DOHH2 (cell line): ENCODE data around the gene MYZAP.

Experiments used
- H3F3A ChIP-seq: fragments of 200-600 bp; sonication (generic), shearing (Covaris generic); 2 replicates; pipeline ENCODE4 v1.6.0; 2016; ENCODE audit warnings: antibody characterized with exemption, mild to moderate bottlenecking; ENCODE audit not compliant: control insufficient read depth, insufficient read depth
- H3K27ac ChIP-seq: fragments of 200-600 bp; sonication (generic); 2 replicates; pipeline ENCODE4 v1.5.1; 2014; ENCODE audit warnings: low read depth, mild to moderate bottlenecking, low read length, moderate library complexity
- H3K27me3 ChIP-seq: fragments of 200-600 bp; sonication (generic); 2 replicates; pipeline ENCODE4 v1.6.1; 2014; ENCODE audit warnings: mild to moderate bottlenecking, low read length, mixed read lengths; ENCODE audit not compliant: control insufficient read depth
- H3K36me3 ChIP-seq: fragments of 200-600 bp; sonication (generic); 2 replicates; pipeline ENCODE4 v1.6.1; 2014; ENCODE audit warnings: mild to moderate bottlenecking, low read length, moderate library complexity, mixed read lengths; ENCODE audit not compliant: control insufficient read depth
- H3K4me1 ChIP-seq: fragments of 200-600 bp; sonication (generic); 2 replicates; pipeline ENCODE4 v1.6.1; 2014; ENCODE audit warnings: mild to moderate bottlenecking, low read length, mixed read lengths; ENCODE audit not compliant: control insufficient read depth
- H3K4me2 ChIP-seq: fragments of 200-600 bp; sonication (generic); 2 replicates; pipeline ENCODE4 v1.6.0; 2014; ENCODE audit warnings: mild to moderate bottlenecking, low read length, moderate library complexity
- H3K4me3 ChIP-seq: fragments of 200-600 bp; sonication (generic); 2 replicates; pipeline ENCODE4 v1.5.1; 2014; ENCODE audit warnings: mild to moderate bottlenecking, low read length, mixed read lengths
- H3K79me2 ChIP-seq: fragments of 200-600 bp; sonication (generic); 2 replicates; pipeline ENCODE4 v1.6.1; 2014; ENCODE audit warnings: mild to moderate bottlenecking, low read length, mixed read lengths; ENCODE audit not compliant: control insufficient read depth
- H3K9me2 ChIP-seq: fragments of 200-600 bp; sonication (generic); replicated peaks from 2 replicates; pipeline ENCODE4 v1.6.1; 2014; ENCODE audit warnings: mild to moderate bottlenecking, low read length, mixed read lengths; ENCODE audit not compliant: control insufficient read depth
- H3K9me3 ChIP-seq: fragments of 200-600 bp; sonication (generic); 2 replicates; pipeline ENCODE4 v1.6.1; 2014; ENCODE audit warnings: antibody characterized with exemption, low read length, mixed read lengths; ENCODE audit not compliant: control insufficient read depth, insufficient read depth
- H4K20me1 ChIP-seq: fragments of 200-600 bp; sonication (generic); 2 replicates; pipeline ENCODE4 v1.6.0; 2014; ENCODE audit warnings: low read depth, mild to moderate bottlenecking, antibody characterized with exemption, low read length, moderate library complexity; ENCODE audit not compliant: control insufficient read depth, insufficient read depth
- CTCF ChIP-seq: fragments of 200-600 bp; sonication (generic); IDR thresholded peaks from one replicate; pipeline ENCODE4 v1.5.1; 2014; ENCODE audit warnings: antibody characterized with exemption, mild to moderate bottlenecking, low read depth, low read length; ENCODE audit not compliant: poor library complexity, severe bottlenecking
- EZH2phosphoT487 ChIP-seq: fragments of 200-600 bp; sonication (generic); IDR thresholded peaks from 2 replicates; pipeline ENCODE4 v1.6.1; 2017; ENCODE audit warnings: borderline replicate concordance, mild to moderate bottlenecking, antibody characterized with exemption, low read length, moderate library complexity, mixed read lengths

Gene MYZAP

GRCh38 chr15:57559875-57560274 lies 31.8 kb upstream of the MYZAP start:
- Histone ChIP-seq H3K79me2 (no peaks in the 10 kb centered on the region), H3F3A (no peaks in the 10 kb centered on the region), H4K20me1 (peaks cover 2% of the 10 kb centered on the region; the same call in 1 of the 2 replicates), H3K4me2 (no peak overlapping the region), H3K27me3 (peaks cover 14% of the 10 kb centered on the region; the same call in 1 of the 2 replicates), H3K27ac (no peak overlapping the region), H3K4me3 (no peak overlapping the region), H3K9me2 (no peaks in the 10 kb centered on the region), H3K9me3 (no peaks in the 10 kb centered on the region), H3K36me3 (no peaks in the 10 kb centered on the region), H3K4me1 (peaks cover 4% of the 10 kb centered on the region; the same call in 1 of the 2 replicates)
- TF ChIP-seq EZH2phosphoT487 (no peak), CTCF (peak; percentile 94)

- no peak overlapping the region for H3K4me2 ChIP-seq
- no peaks in the 10 kb centered on the region for H3K79me2 ChIP-seq
- no peaks in the 10 kb centered on the region for H3K36me3 ChIP-seq
- no peak overlapping the region for H3K4me3 ChIP-seq
- H3K9me3 ChIP-seq, result no peaks in the 10 kb centered on the region
- TF ChIP-seq CTCF, result peak; percentile 83
- no peak for TF ChIP-seq EZH2phosphoT487
- peaks cover 20% of the 10 kb centered on the region; the same call in 1 of the 2 replicates for H3K27me3 ChIP-seq
- H3K4me1 ChIP-seq, result peaks cover 9% of the 10 kb centered on the region; the same call in 1 of the 2 replicates
- no peaks in the 10 kb centered on the region for H3F3A ChIP-seq
- H4K20me1 ChIP-seq, result peaks cover 2% of the 10 kb centered on the region; the same call in 1 of the 2 replicates
- no peak overlapping the region for H3K27ac ChIP-seq
- H3K9me2 ChIP-seq, result no peaks in the 10 kb centered on the region
Measured at GRCh38 chr15:57561041-57561711, 30.5 kb upstream of the MYZAP start.

- TF ChIP-seq CTCF, result no peak
- no peak for TF ChIP-seq EZH2phosphoT487
- H3K36me3 ChIP-seq, result no peaks in the 10 kb centered on the region
- no peaks in the 10 kb centered on the region for H3K9me2 ChIP-seq
- no peaks in the 10 kb centered on the region for H3K9me3 ChIP-seq
- H3K79me2 ChIP-seq, result no peaks in the 10 kb centered on the region
- H4K20me1 ChIP-seq, result peaks cover 2% of the 10 kb centered on the region; the same call in 1 of the 2 replicates
- no peaks in the 10 kb centered on the region for H3F3A ChIP-seq
- peaks cover 20% of the 10 kb centered on the region; the same call in 1 of the 2 replicates for H3K27me3 ChIP-seq
- no peak overlapping the region for H3K27ac ChIP-seq
- H3K4me1 ChIP-seq, result peaks cover 9% of the 10 kb centered on the region; the same call in 1 of the 2 replicates
- no peak overlapping the region for H3K4me2 ChIP-seq
- H3K4me3 ChIP-seq, result no peak overlapping the region
Measured at GRCh38 chr15:57562196-57562769, 29.4 kb upstream of the MYZAP start.
